Body of pancreas (tissue), 4 donors: ENCODE measurements around the gene FAM111A. TPM values are rescaled to one million over a fixed set of nuclear protein-coding genes. Genes with fewer than 3 reads are reported as not detected.

ENCODE experiments used
- ATAC-seq: fragments of 150-250 bp; one replicate; pipeline ENCODE4 v1.9.1; 2016
- DNase-seq, 4 donors: peaks; one replicate each; pipeline ENCODE4 v3.0.0-alpha.2; 2019
- H3K27ac ChIP-seq, 4 donors: fragments of 200-600 bp; sonication (generic); 1 replicate in 3 of 4; 2 replicates in 1 of 4; pipeline versions ENCODE4 v1.5.1 to v1.6.1; 2016 to 2019; ENCODE audit warnings: mild to moderate bottlenecking in 1 of 4, mixed read lengths in 1 of 4, moderate library complexity in 1 of 4
- H3K27me3 ChIP-seq, 2 donors: fragments of 200-600 bp; sonication (generic); one replicate each; pipeline ENCODE4 v1.6.0; 2016; ENCODE audit warnings: mild to moderate bottlenecking in 1 of 2
- H3K36me3 ChIP-seq, 2 donors: fragments of 200-600 bp; sonication (generic); replicated peaks in 1 of 2; 2 replicates each; pipeline ENCODE4 v1.5.1; 2016; ENCODE audit warnings: low read depth in 2 of 2; ENCODE audit not compliant: insufficient read depth in 1 of 2
- H3K4me1 ChIP-seq: fragments of 200-600 bp; sonication (generic); one replicate; pipeline ENCODE4 v1.6.0; 2016
- H3K4me3 ChIP-seq, 2 donors: fragments of 200-600 bp; sonication (generic); 1 replicate in 1 of 2; 2 replicates in 1 of 2; pipeline ENCODE4 v1.5.1; 2016 to 2019
- H3K9me3 ChIP-seq, 3 donors: fragments of 200-600 bp; sonication (generic); 1 replicate in 2 of 3; 2 replicates in 1 of 3; pipeline ENCODE4 v1.5.1; 2016
- CTCF ChIP-seq, 7 experiments: fragments of 450-650 bp in 4 of 7; fragments of 200-600 bp in 3 of 7; sonication (generic) in 3 of 7; IDR thresholded peaks; one replicate each; pipeline ENCODE4 v1.5.1; 2016 to 2019; ENCODE audit warnings: antibody characterized with exemption in 7 of 7
- POLR2A ChIP-seq, 3 donors: fragments of 450-650 bp; IDR thresholded peaks; one replicate each; pipeline ENCODE4 v1.6.1; 2016; ENCODE audit warnings: antibody characterized with exemption in 3 of 3, mild to moderate bottlenecking in 2 of 3
- WGBS, 2 donors: methylation state at CpG; one replicate each; pipeline ENCODE4 v1.1.5; 2017; 5-methylcytosine and 5-hydroxymethylcytosine counted together
- intact Hi-C: fragments of 100-400 bp; cut with DNase I; formaldehyde crosslinking; loops from one replicate; pipeline ENCODE4 v1.15.1; 2023
- total RNA-seq, 2 donors: library from RNA; depleted of rRNA; stranded (reverse); fragments of >200 nt; gene quantifications; one replicate each; pipeline ENCODE4 v1.1.0, GENCODE V29; 2016

The FAM111A gene
- total RNA-seq, 2 donors from 2014 or later = 17.4 to 43.8 TPM

GRCh38 chr11:59183771-59184170, 41.1 kb downstream of the FAM111A start:
- Histone ChIP-seq H3K9me3 (no peaks in the 10 kb centered on the region), H3K27me3 (no peaks in the 10 kb centered on the region), H3K36me3 (no peaks in the 10 kb centered on the region), H3K4me3 (no peak overlapping the region), H3K27ac (peak overlapping the region in 2 of 4 donors; percentile 70 to 77), H3K4me1 (peaks cover 51% of the 10 kb centered on the region)
- intact Hi-C loops = loop anchor here (10.0 kb wide), 1 partner anchor 101 kb away; no protein-coding TSS in a partner anchor
- WGBS, 2 donors = 60 to 71% methylated on average over 1 of the region's 1 CpG
- TF ChIP-seq POLR2A (IDR thresholded peaks at IDR 0.05) (no peak), CTCF (IDR thresholded peaks at IDR 0.05) (no peak)
- DNase-seq (peak in 1 of 4 donors; percentile 33), ATAC-seq (no peak)

- Histone ChIP-seq H3K36me3 (no peaks in the 10 kb centered on the region), H3K4me3 (no peak overlapping the region), H3K27me3 (no peaks in the 10 kb centered on the region), H3K4me1 (peaks cover 55% of the 10 kb centered on the region), H3K27ac (peak overlapping the region in 3 of 4 donors; percentile 66 to 77 (median 70)), H3K9me3 (no peaks in the 10 kb centered on the region)
- 63 to 64% methylated on average over 9 of the region's 9 CpGs for WGBS, 2 donors
- DNase-seq (no peak), ATAC-seq (no peak)
- intact Hi-C loops = loop anchor here (10.0 kb wide), 1 partner anchor 100 kb away; no protein-coding TSS in a partner anchor
- TF ChIP-seq CTCF (IDR thresholded peaks at IDR 0.05) (no peak), POLR2A (IDR thresholded peaks at IDR 0.05) (no peak)
Observed at GRCh38 chr11:59184691-59185339, 42.2 kb downstream of the FAM111A start.

GRCh38 chr11:59185386-59185945, 42.8 kb downstream of the FAM111A start:
- no peak for TF ChIP-seq POLR2A (IDR thresholded peaks at IDR 0.05)
- TF ChIP-seq CTCF (IDR thresholded peaks at IDR 0.05) = no peak
- H3K36me3 ChIP-seq = no peaks in the 10 kb centered on the region
- H3K27me3 ChIP-seq = no peaks in the 10 kb centered on the region
- ATAC-seq = no peak
- peaks cover 59% of the 10 kb centered on the region for H3K4me1 ChIP-seq
- no peak overlapping the region for H3K4me3 ChIP-seq
- H3K27ac ChIP-seq = peak overlapping the region; percentile 50 to 77 (median 68)
- no peaks in the 10 kb centered on the region for H3K9me3 ChIP-seq
- intact Hi-C loops = loop anchor here (10.0 kb wide), 1 partner anchor 99 kb away; no protein-coding TSS in a partner anchor
- no peak for DNase-seq
- WGBS, 2 donors = 74 to 78% methylated on average over 5 of the region's 5 CpGs

GRCh38 chr11:59186130-59186594, 43.5 kb downstream of the FAM111A start:
- peak; percentile 85 for ATAC-seq
- Histone ChIP-seq H3K27ac (peak overlapping the region; percentile 50 to 77 (median 68)), H3K36me3 (no peaks in the 10 kb centered on the region), H3K27me3 (no peaks in the 10 kb centered on the region), H3K9me3 (no peaks in the 10 kb centered on the region), H3K4me1 (peaks cover 59% of the 10 kb centered on the region), H3K4me3 (no peak overlapping the region)
- peak; percentile 72 to 81 (median 76) for DNase-seq
- TF ChIP-seq POLR2A (IDR thresholded peaks at IDR 0.05) (peak in 2 of 3 donors; percentile 27 to 34), CTCF (IDR thresholded peaks at IDR 0.05) (peak; percentile 28 to 81 (median 70))
- WGBS, 2 donors = 28 to 31% methylated on average over 4 to 5 of the region's 5 CpGs
- intact Hi-C loops = loop anchor here (10.0 kb wide), 1 partner anchor 99 kb away; no protein-coding TSS in a partner anchor
